ENCODE results near the gene ZNF184. TPM values are rescaled to one million over a fixed set of nuclear protein-coding genes. Genes with fewer than 3 reads are reported as not detected.

The ZNF184 gene
- polyA plus RNA-seq, 1 donor from 2014 or later: 16.4 TPM

DNA sequence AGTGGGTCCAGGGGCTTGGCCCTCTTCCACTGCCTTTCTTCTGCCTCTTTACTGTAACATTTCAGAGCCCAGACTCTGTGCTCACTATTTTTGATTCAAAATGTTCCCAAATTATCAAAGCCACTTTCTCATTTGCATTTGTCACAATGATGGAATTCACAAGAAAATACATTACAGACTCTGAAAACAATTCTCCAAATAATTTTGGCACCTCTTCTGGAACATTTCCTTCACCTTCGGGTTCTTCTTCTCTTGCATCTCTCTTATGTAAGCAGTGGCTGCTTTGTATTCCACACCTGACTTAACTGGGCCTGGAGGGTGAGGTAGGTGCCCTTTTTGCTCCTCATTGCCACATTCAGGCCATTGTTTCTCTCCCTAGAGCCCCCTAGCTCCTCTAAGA is 30.0 kb downstream of the ZNF184 start:
- H3K27ac ChIP-seq (ENCODE audit: low read length): no peak overlapping the region
- H3K4me3 ChIP-seq (ENCODE audit: low read length): no peak overlapping the region
- no peaks in the 10 kb centered on the region for H3K27me3 ChIP-seq (ENCODE audit: insufficient read depth, low read depth, low read length)
- H4K20me1 ChIP-seq (ENCODE audit: insufficient read depth): no peaks in the 10 kb centered on the region
- TF ChIP-seq TAF1 (IDR thresholded peaks at IDR 0.05; ENCODE audit: low read depth) (no peak), EZH2 (IDR thresholded peaks at IDR 0.05; ENCODE audit: borderline replicate concordance, insufficient read depth, low read length, poor library complexity, severe bottlenecking) (no peak), EP300 (conservative IDR thresholded peaks at IDR 0.05; ENCODE audit: poor library complexity, severe bottlenecking) (no peak), RAD21 (conservative IDR thresholded peaks at IDR 0.05) (no peak), SMC3 (conservative IDR thresholded peaks at IDR 0.05; ENCODE audit: poor library complexity) (no peak), POLR2AphosphoS5 (IDR thresholded peaks at IDR 0.05) (no peak), MXI1 (conservative IDR thresholded peaks at IDR 0.05; ENCODE audit: poor library complexity, severe bottlenecking) (no peak)
- TF ChIP-seq, protein P1, sequence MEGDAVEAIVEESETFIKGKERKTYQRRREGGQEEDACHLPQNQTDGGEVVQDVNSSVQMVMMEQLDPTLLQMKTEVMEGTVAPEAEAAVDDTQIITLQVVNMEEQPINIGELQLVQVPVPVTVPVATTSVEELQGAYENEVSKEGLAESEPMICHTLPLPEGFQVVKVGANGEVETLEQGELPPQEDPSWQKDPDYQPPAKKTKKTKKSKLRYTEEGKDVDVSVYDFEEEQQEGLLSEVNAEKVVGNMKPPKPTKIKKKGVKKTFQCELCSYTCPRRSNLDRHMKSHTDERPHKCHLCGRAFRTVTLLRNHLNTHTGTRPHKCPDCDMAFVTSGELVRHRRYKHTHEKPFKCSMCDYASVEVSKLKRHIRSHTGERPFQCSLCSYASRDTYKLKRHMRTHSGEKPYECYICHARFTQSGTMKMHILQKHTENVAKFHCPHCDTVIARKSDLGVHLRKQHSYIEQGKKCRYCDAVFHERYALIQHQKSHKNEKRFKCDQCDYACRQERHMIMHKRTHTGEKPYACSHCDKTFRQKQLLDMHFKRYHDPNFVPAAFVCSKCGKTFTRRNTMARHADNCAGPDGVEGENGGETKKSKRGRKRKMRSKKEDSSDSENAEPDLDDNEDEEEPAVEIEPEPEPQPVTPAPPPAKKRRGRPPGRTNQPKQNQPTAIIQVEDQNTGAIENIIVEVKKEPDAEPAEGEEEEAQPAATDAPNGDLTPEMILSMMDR (IDR thresholded peaks at IDR 0.05; ENCODE audit: poor library complexity, severe bottlenecking): no peak
- TF ChIP-seq, protein P2, sequence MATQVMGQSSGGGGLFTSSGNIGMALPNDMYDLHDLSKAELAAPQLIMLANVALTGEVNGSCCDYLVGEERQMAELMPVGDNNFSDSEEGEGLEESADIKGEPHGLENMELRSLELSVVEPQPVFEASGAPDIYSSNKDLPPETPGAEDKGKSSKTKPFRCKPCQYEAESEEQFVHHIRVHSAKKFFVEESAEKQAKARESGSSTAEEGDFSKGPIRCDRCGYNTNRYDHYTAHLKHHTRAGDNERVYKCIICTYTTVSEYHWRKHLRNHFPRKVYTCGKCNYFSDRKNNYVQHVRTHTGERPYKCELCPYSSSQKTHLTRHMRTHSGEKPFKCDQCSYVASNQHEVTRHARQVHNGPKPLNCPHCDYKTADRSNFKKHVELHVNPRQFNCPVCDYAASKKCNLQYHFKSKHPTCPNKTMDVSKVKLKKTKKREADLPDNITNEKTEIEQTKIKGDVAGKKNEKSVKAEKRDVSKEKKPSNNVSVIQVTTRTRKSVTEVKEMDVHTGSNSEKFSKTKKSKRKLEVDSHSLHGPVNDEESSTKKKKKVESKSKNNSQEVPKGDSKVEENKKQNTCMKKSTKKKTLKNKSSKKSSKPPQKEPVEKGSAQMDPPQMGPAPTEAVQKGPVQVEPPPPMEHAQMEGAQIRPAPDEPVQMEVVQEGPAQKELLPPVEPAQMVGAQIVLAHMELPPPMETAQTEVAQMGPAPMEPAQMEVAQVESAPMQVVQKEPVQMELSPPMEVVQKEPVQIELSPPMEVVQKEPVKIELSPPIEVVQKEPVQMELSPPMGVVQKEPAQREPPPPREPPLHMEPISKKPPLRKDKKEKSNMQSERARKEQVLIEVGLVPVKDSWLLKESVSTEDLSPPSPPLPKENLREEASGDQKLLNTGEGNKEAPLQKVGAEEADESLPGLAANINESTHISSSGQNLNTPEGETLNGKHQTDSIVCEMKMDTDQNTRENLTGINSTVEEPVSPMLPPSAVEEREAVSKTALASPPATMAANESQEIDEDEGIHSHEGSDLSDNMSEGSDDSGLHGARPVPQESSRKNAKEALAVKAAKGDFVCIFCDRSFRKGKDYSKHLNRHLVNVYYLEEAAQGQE (IDR thresholded peaks at IDR 0.05; ENCODE audit: borderline replicate concordance): no peak
- H3K9ac ChIP-seq (ENCODE audit: low read length): no peak overlapping the region
- no peak overlapping the region for H3K4me2 ChIP-seq (ENCODE audit: low read length)
- H3K36me3 ChIP-seq (ENCODE audit: insufficient read depth, low read length): no peaks in the 10 kb centered on the region
- no peak overlapping the region for H2AFZ ChIP-seq (ENCODE audit: low read depth, low read length)
- no peaks in the 10 kb centered on the region for H3K79me2 ChIP-seq (replicated peaks; ENCODE audit: insufficient read depth, low read length)
- peaks cover 5% of the 10 kb centered on the region for H3K9me3 ChIP-seq (ENCODE audit: low read length)
- no peaks in the 10 kb centered on the region for H3F3A ChIP-seq (ENCODE audit: insufficient read depth, low read length, poor library complexity, severe bottlenecking)
- no peaks in the 10 kb centered on the region for H3K9me2 ChIP-seq (ENCODE audit: insufficient read depth, low read length)

DNA sequence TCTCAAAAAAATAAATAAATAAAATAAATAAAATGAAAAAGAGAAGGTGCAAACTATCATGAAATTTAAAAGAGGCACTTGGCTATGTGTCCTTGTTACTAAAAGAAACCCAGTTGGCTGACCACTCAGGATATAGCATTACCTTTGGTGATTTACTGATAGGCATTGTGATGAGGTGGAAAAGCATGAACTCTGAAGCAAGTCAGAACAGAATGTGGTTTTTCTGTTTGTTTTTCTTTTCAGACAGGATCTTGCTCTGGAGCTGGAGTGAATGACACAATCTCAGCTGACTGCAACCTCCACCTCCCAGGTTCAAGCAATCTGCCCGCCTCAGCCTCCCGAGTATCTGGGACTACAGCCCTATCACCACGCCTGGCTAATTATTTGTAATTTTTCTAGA is 31.9 kb downstream of the ZNF184 start:
- H3K27ac ChIP-seq (ENCODE audit: low read length): no peak overlapping the region
- H3K79me2 ChIP-seq (replicated peaks; ENCODE audit: insufficient read depth, low read length): no peaks in the 10 kb centered on the region
- TF ChIP-seq EP300 (conservative IDR thresholded peaks at IDR 0.05; ENCODE audit: poor library complexity, severe bottlenecking) (no peak), RAD21 (conservative IDR thresholded peaks at IDR 0.05) (no peak), MXI1 (conservative IDR thresholded peaks at IDR 0.05; ENCODE audit: poor library complexity, severe bottlenecking) (no peak), SMC3 (conservative IDR thresholded peaks at IDR 0.05; ENCODE audit: poor library complexity) (no peak), TAF1 (IDR thresholded peaks at IDR 0.05; ENCODE audit: low read depth) (no peak), EZH2 (IDR thresholded peaks at IDR 0.05; ENCODE audit: borderline replicate concordance, insufficient read depth, low read length, poor library complexity, severe bottlenecking) (no peak), POLR2AphosphoS5 (IDR thresholded peaks at IDR 0.05) (no peak)
- TF ChIP-seq, protein P1 (IDR thresholded peaks at IDR 0.05; ENCODE audit: poor library complexity, severe bottlenecking): no peak
- TF ChIP-seq, protein P2 (IDR thresholded peaks at IDR 0.05; ENCODE audit: borderline replicate concordance): no peak

More for the DNA sequence above, 31.9 kb downstream of the ZNF184 start:
- no peak overlapping the region for H3K9ac ChIP-seq (ENCODE audit: low read length)
- H2AFZ ChIP-seq (ENCODE audit: low read depth, low read length): no peak overlapping the region
- no peak overlapping the region for H3K4me2 ChIP-seq (ENCODE audit: low read length)
- H3K36me3 ChIP-seq (ENCODE audit: insufficient read depth, low read length): no peaks in the 10 kb centered on the region
- no peaks in the 10 kb centered on the region for H3K9me2 ChIP-seq (ENCODE audit: insufficient read depth, low read length)
- H3K9me3 ChIP-seq (ENCODE audit: low read length): no peaks in the 10 kb centered on the region
- no peaks in the 10 kb centered on the region for H3K27me3 ChIP-seq (ENCODE audit: insufficient read depth, low read depth, low read length)
- H3K4me3 ChIP-seq (ENCODE audit: low read length): no peak overlapping the region
- H4K20me1 ChIP-seq (ENCODE audit: insufficient read depth): no peaks in the 10 kb centered on the region
- H3F3A ChIP-seq (ENCODE audit: insufficient read depth, low read length, poor library complexity, severe bottlenecking): no peaks in the 10 kb centered on the region
